Endothelial cell of umbilical vein (primary cell): ENCODE measurements around the gene SLC6A19. TPM values are rescaled to one million over a fixed set of nuclear protein-coding genes. Genes with fewer than 3 reads are reported as not detected.

Source experiments
- BruUV-seq: library from RNA; stranded (reverse); fragments of 400-500 nt; replicated peaks from 2 replicates; lab custom pipeline; 2021; lab: Mats Ljungman, UMichigan
- CTCF ChIA-PET: fragments of 300-600, 350-600 bp; sonication (Branson Sonifier 250); formaldehyde crosslinking; loops from one replicate; lab custom pipeline; 2021; ENCODE audit warnings: antibody characterized with exemption, inconsistent platforms; lab: Charles Lee
- POLR2A ChIA-PET: fragments of 300-600, 350-600 bp; sonication (Branson Sonifier 250); formaldehyde crosslinking; loops from one replicate; lab custom pipeline; 2021; ENCODE audit warnings: antibody characterized with exemption, inconsistent platforms; lab: Charles Lee
- DNase-seq: peaks from one replicate; pipeline ENCODE4 v3.0.0-alpha.2; 2011; ENCODE audit warnings: low read depth, low spot score
- FAIRE-seq: peaks from 2 replicates; lab custom pipeline; 2011; peaks lifted over from hg19 to GRCh38; lab: Jason Lieb, UNC
- H2AFZ ChIP-seq: 2 replicates; pipeline ENCODE4 v1.6.0; 2012; ENCODE audit warnings: low read depth, low read length, control low read depth, inconsistent platforms
- H3K27ac ChIP-seq: 2 replicates; pipeline ENCODE4 v1.5.1; 2011; ENCODE audit warnings: low read depth, mild to moderate bottlenecking, control low read depth, low read length, moderate library complexity; ENCODE audit not compliant: insufficient read depth
- H3K27me3 ChIP-seq, 2 experiments: 2 replicates each; pipeline versions ENCODE4 v1.6.0 to v1.6.1; 2011; ENCODE audit warnings: low read length in 2 of 2, mixed read lengths in 1 of 2; ENCODE audit not compliant: control insufficient read depth in 2 of 2, insufficient read depth in 2 of 2
- H3K36me3 ChIP-seq, 2 experiments: 2 replicates in 1 of 2; 3 replicates in 1 of 2; pipeline ENCODE4 v1.5.1; 2011; ENCODE audit warnings: low read length in 2 of 2, mild to moderate bottlenecking in 1 of 2, moderate library complexity in 1 of 2; ENCODE audit not compliant: control insufficient read depth in 2 of 2, insufficient read depth in 2 of 2; ENCODE audit errors: extremely low read depth in 1 of 2
- H3K4me1 ChIP-seq: 3 replicates; pipeline ENCODE4 v1.5.1; 2011; ENCODE audit warnings: mild to moderate bottlenecking, low read length; ENCODE audit not compliant: control insufficient read depth, insufficient read depth; ENCODE audit errors: extremely low read depth
- H3K4me2 ChIP-seq: 2 replicates; pipeline ENCODE4 v1.6.1; 2011; ENCODE audit warnings: low read length, control low read depth, mixed read lengths; ENCODE audit not compliant: insufficient read depth
- H3K4me3 ChIP-seq, 3 experiments: fragments of 200-600 bp in 1 of 3; sonication (generic), shearing (Covaris generic) in 1 of 3; replicated peaks in 1 of 3; 2 replicates each; pipeline ENCODE4 v1.5.1; 2011 to 2016; ENCODE audit warnings: control low read depth in 3 of 3, low read length in 3 of 3, mild to moderate bottlenecking in 2 of 3, inconsistent platforms in 1 of 3, low read depth in 1 of 3, moderate library complexity in 1 of 3; ENCODE audit not compliant: insufficient read depth in 1 of 3
- H3K79me2 ChIP-seq: 2 replicates; pipeline ENCODE4 v1.6.0; 2012; ENCODE audit warnings: low read length, inconsistent platforms; ENCODE audit not compliant: control insufficient read depth, insufficient read depth
- H3K9ac ChIP-seq: replicated peaks from 2 replicates; pipeline ENCODE3; 2011; ENCODE audit warnings: low read length, control low read depth; ENCODE audit not compliant: insufficient read depth; ENCODE audit errors: extremely low read depth
- H3K9me1 ChIP-seq: replicated peaks from 3 replicates; pipeline ENCODE4 v1.6.0; 2011; ENCODE audit warnings: mild to moderate bottlenecking, low read length; ENCODE audit not compliant: control insufficient read depth, insufficient read depth; ENCODE audit errors: extremely low read depth
- H3K9me3 ChIP-seq: replicated peaks from 2 replicates; pipeline ENCODE4 v1.5.1; 2012; ENCODE audit warnings: low read length, inconsistent platforms; ENCODE audit not compliant: control insufficient read depth, insufficient read depth
- H4K20me1 ChIP-seq: replicated peaks from 2 replicates; pipeline ENCODE3; 2011; ENCODE audit warnings: mild to moderate bottlenecking, low read length; ENCODE audit not compliant: control insufficient read depth, insufficient read depth; ENCODE audit errors: extremely low read depth
- EZH2 ChIP-seq: IDR thresholded peaks from 2 replicates; pipeline ENCODE4 v1.6.1; 2012; ENCODE audit warnings: borderline replicate concordance, low read depth, mild to moderate bottlenecking, moderate library complexity, low read length, inconsistent platforms; ENCODE audit not compliant: severe bottlenecking
- FOS ChIP-seq: IDR thresholded peaks from 2 replicates; pipeline ENCODE4 v1.6.1; 2011; ENCODE audit warnings: mild to moderate bottlenecking, low read length, moderate library complexity, borderline replicate concordance; ENCODE audit not compliant: insufficient read depth
- GATA2 ChIP-seq: IDR thresholded peaks from 2 replicates; pipeline ENCODE4 v1.7.0; 2011; ENCODE audit warnings: low read depth, mild to moderate bottlenecking, moderate library complexity, mixed read lengths, low read length; ENCODE audit not compliant: insufficient read length, insufficient read depth
- JUN ChIP-seq: IDR thresholded peaks from 2 replicates; pipeline ENCODE4 v1.6.1; 2011; ENCODE audit warnings: borderline replicate concordance, low read depth; ENCODE audit not compliant: insufficient read length, insufficient read depth
- MYC ChIP-seq: IDR thresholded peaks from one replicate; pipeline ENCODE4 v1.6.1; 2011; ENCODE audit warnings: mild to moderate bottlenecking, low read depth, low read length
- POLR2A ChIP-seq: IDR thresholded peaks from 2 replicates; pipeline ENCODE4 v1.6.1; 2012; ENCODE audit warnings: low read depth, mild to moderate bottlenecking, control low read depth, low read length
- POLR2AphosphoS5 ChIP-seq: IDR thresholded peaks from 2 replicates; pipeline ENCODE4 v1.6.1; 2012; ENCODE audit warnings: low read depth, mild to moderate bottlenecking, control low read depth, low read length, moderate library complexity; ENCODE audit not compliant: insufficient read depth
- dilution Hi-C: fragments of 300-500 bp; cut with MboI; formaldehyde crosslinking; loops from one replicate; pipeline ENCODE4 v1.15.0; 2019; ENCODE audit warnings: low sequenced_read_pairs; ENCODE audit not compliant: extremely low pct_ligation_motif_present
- intact Hi-C: fragments of 100-400 bp; cut with micrococcal nuclease; formaldehyde crosslinking; loops from one replicate; pipeline ENCODE4 v1.10.0; 2022
- polyA plus RNA-seq, 4 experiments: library from polyadenylated mRNA; depleted of rRNA in 3 of 4; stranded (reverse) in 3 of 4; unstranded in 1 of 4; fragments of >200 nt; gene quantifications; 2 replicates each; pipeline versions ENCODE4 v1.2.1 to v1.2.3, GENCODE V29; 2011 to 2012; ENCODE audit warnings: missing spikeins in 1 of 4
- total RNA-seq: library from RNA; stranded (reverse); gene quantifications from 2 replicates; pipeline ENCODE4 v1.2.3, GENCODE V29; 2021
- TF ChIP-seq, protein P1 (sequence below): IDR thresholded peaks from 2 replicates; pipeline ENCODE4 v1.6.1; 2011; ENCODE audit not compliant: insufficient read depth, insufficient read length
- TF ChIP-seq, protein P2 (sequence below), 2 donors: IDR thresholded peaks; 1 replicate in 1 of 2; 2 replicates in 1 of 2; pipeline ENCODE4 v1.5.1; 2011; ENCODE audit warnings: low read length in 2 of 2, mild to moderate bottlenecking in 2 of 2, moderate library complexity in 2 of 2, control low read depth in 1 of 2, inconsistent platforms in 1 of 2, low read depth in 1 of 2; ENCODE audit not compliant: insufficient read depth in 1 of 2; ENCODE audit errors: extremely low read depth in 1 of 2

SLC6A19 gene
- total and polyA plus RNA-seq, 2 donors (not counting 3 experiments of a cell fraction or from before 2014, with no cell fraction given) = not detected

DNA sequence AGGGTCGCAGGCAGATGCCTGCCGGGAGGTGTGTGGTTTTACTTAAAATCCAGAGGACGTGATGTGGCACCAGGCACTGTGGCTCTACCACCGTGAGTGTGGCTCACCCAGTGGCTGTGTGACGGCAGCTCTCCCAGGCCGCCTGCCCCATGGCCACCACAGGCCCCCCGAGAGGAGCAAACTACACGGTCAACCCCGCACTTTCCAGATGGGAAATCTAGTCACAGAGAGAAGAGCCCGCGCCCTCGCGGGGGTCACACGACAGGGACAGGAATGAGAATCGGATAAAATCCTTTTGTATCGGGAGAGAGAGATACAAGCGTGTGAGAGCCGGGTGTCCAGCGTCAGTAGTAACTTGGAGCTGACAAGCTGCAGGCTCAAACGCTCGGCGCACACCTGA is 69.0 kb downstream of the SLC6A19 start:
- Histone ChIP-seq H3K36me3 (no peaks in the 10 kb centered on the region), H3K27me3 (no peaks in the 10 kb centered on the region), H3K4me1 (no peaks in the 10 kb centered on the region), H3K4me3 (no peak overlapping the region), H3K9me1 (no peaks in the 10 kb centered on the region), H3K27ac (no peak overlapping the region), H3K9me3 (no peaks in the 10 kb centered on the region), H2AFZ (no peak overlapping the region), H3K79me2 (no peaks in the 10 kb centered on the region), H3K9ac (no peak overlapping the region), H3K4me2 (no peak overlapping the region), H4K20me1 (no peaks in the 10 kb centered on the region)
- no TSS peak for BruUV-seq
- CTCF ChIA-PET = no interaction called here
- POLR2A ChIA-PET = no interaction called here
- no peak for DNase-seq
- dilution Hi-C loops (no loop called here), intact Hi-C loops (no loop called here)
- TF ChIP-seq MYC (no peak), FOS (no peak), POLR2AphosphoS5 (no peak)
- TF ChIP-seq, protein P1, sequence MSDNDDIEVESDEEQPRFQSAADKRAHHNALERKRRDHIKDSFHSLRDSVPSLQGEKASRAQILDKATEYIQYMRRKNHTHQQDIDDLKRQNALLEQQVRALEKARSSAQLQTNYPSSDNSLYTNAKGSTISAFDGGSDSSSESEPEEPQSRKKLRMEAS = no peak
- no peak for FAIRE-seq

- Histone ChIP-seq H3K27ac (no peak overlapping the region), H3K4me2 (no peak overlapping the region), H2AFZ (no peak overlapping the region), H3K27me3 (no peaks in the 10 kb centered on the region), H3K36me3 (no peaks in the 10 kb centered on the region), H3K9ac (no peak overlapping the region), H4K20me1 (no peaks in the 10 kb centered on the region), H3K4me3 (no peak overlapping the region), H3K79me2 (no peaks in the 10 kb centered on the region), H3K9me3 (no peaks in the 10 kb centered on the region), H3K9me1 (no peaks in the 10 kb centered on the region), H3K4me1 (no peaks in the 10 kb centered on the region)
- dilution Hi-C loops (no loop called here), intact Hi-C loops (no loop called here)
- DNase-seq (no peak), FAIRE-seq (no peak)
- ChIA-PET CTCF (no interaction called here), POLR2A (no interaction called here)
- TF ChIP-seq GATA2 (no peak), MYC (no peak), POLR2AphosphoS5 (no peak), EZH2 (no peak), FOS (no peak), POLR2A (no peak), JUN (no peak)
- TF ChIP-seq, protein P2, sequence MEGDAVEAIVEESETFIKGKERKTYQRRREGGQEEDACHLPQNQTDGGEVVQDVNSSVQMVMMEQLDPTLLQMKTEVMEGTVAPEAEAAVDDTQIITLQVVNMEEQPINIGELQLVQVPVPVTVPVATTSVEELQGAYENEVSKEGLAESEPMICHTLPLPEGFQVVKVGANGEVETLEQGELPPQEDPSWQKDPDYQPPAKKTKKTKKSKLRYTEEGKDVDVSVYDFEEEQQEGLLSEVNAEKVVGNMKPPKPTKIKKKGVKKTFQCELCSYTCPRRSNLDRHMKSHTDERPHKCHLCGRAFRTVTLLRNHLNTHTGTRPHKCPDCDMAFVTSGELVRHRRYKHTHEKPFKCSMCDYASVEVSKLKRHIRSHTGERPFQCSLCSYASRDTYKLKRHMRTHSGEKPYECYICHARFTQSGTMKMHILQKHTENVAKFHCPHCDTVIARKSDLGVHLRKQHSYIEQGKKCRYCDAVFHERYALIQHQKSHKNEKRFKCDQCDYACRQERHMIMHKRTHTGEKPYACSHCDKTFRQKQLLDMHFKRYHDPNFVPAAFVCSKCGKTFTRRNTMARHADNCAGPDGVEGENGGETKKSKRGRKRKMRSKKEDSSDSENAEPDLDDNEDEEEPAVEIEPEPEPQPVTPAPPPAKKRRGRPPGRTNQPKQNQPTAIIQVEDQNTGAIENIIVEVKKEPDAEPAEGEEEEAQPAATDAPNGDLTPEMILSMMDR (IDR thresholded peaks at IDR 0.05; ENCODE audit: extremely low read depth in 1 of 2, insufficient read depth in 1 of 2, low read depth in 1 of 2, low read length in 2 of 2) = no peak
- TF ChIP-seq, protein P1 = no peak
- no TSS peak for BruUV-seq
Measured at GRCh38 chr5:1270933-1271914, 69.8 kb downstream of the SLC6A19 start.
